HG02678 (cell line): ENCODE results near the gene ABI3.

Experiments
- ATAC-seq: cut with Tn5 transposase; IDR thresholded peaks from one replicate; pipeline ENCODE4 v1.9.1; 2021; ENCODE audit warnings: mild to moderate bottlenecking, moderate library complexity; ENCODE audit not compliant: unreplicated experiment

The ABI3 gene

GRCh38 chr17:49224198-49224996 lies 13.9 kb downstream of the ABI3 start:
- ATAC-seq = no peak

GRCh38 chr17:49224997-49225337 lies 14.5 kb downstream of the ABI3 start:
- ATAC-seq = no peak

- ATAC-seq = no peak
These were observed 15.2 kb downstream of the ABI3 start for GRCh38 chr17:49225554-49226236.

GRCh38 chr17:49226771-49227435 lies 16.4 kb downstream of the ABI3 start:
- ATAC-seq = no peak

- no peak for ATAC-seq
These were observed 17.1 kb downstream of the ABI3 start for GRCh38 chr17:49227436-49228261.

- ATAC-seq = no peak
These were observed 18.7 kb downstream of the ABI3 start for GRCh38 chr17:49229076-49229804.

- ATAC-seq = no peak
These were observed 19.5 kb downstream of the ABI3 start for GRCh38 chr17:49229805-49230600.

GRCh38 chr17:49230636-49231562 lies 20.4 kb downstream of the ABI3 start, which contains the start of gene PHOSPHO1:
PHOSPHO1 (minus strand) TSS chr17:49230787; CDS start chr17:49226691, 4,096 bp downstream.
- ATAC-seq = peak; percentile 93

GRCh38 chr17:49231563-49231894 lies 21.0 kb downstream of the ABI3 start:
- ATAC-seq = no peak

- no peak for ATAC-seq
These were observed 24.1 kb downstream of the ABI3 start for GRCh38 chr17:49234509-49235080.

GRCh38 chr17:49235896-49236295 lies 25.4 kb downstream of the ABI3 start:
- ATAC-seq = no peak

GRCh38 chr17:49239963-49240362 lies 29.5 kb downstream of the ABI3 start:
- no peak for ATAC-seq

- ATAC-seq = no peak
These were observed 30.1 kb downstream of the ABI3 start for GRCh38 chr17:49240619-49241018.

GRCh38 chr17:49241040-49241439 lies 30.5 kb downstream of the ABI3 start:
- ATAC-seq = no peak

- ATAC-seq = no peak
These were observed 31.3 kb downstream of the ABI3 start for GRCh38 chr17:49241692-49242397.

- no peak for ATAC-seq
These were observed 32.3 kb downstream of the ABI3 start for GRCh38 chr17:49242813-49243212.

- ATAC-seq = no peak
These were observed 34.3 kb downstream of the ABI3 start for GRCh38 chr17:49244839-49245238.

GRCh38 chr17:49247944-49248343 lies 37.4 kb downstream of the ABI3 start:
- ATAC-seq = no peak
